SK-N-SH treated with all-trans-retinoic acid at 6 μM for 48 hours (cell line): ENCODE data around the gene CCAR1.
"Not testable (repeated sequence)": the region's sequence is repeated elsewhere in the genome, so short reads cannot be mapped to it uniquely, and the experiment has no call there.

Source experiments
- CREB5 ChIP-seq: fragments of 250-450 bp; sonication (Bioruptor Pico); IDR thresholded peaks from 2 replicates; pipeline ENCODE4 v1.5.1; 2020; ENCODE audit warnings: low read depth, mild to moderate bottlenecking, moderate library complexity
- CSDC2 ChIP-seq: fragments of 250-450 bp; sonication (Bioruptor Pico); IDR thresholded peaks from 2 replicates; pipeline ENCODE4 v1.5.0; 2020; ENCODE audit warnings: mild to moderate bottlenecking, moderate library complexity
- ESRRG ChIP-seq: fragments of 250-450 bp; sonication (Bioruptor Pico); IDR thresholded peaks from 2 replicates; pipeline ENCODE4 v1.6.1; 2021; ENCODE audit warnings: mild to moderate bottlenecking
- PATZ1 ChIP-seq: fragments of 250-450 bp; sonication (Bioruptor Pico); IDR thresholded peaks from 2 replicates; pipeline ENCODE4 v1.8.0; 2020; ENCODE audit warnings: mild to moderate bottlenecking, moderate library complexity, borderline replicate concordance
- POU6F1 ChIP-seq: fragments of 250-450 bp; sonication (Bioruptor Pico); IDR thresholded peaks from 2 replicates; pipeline ENCODE4 v1.8.0; 2021; ENCODE audit warnings: low read depth, mild to moderate bottlenecking, moderate library complexity, borderline replicate concordance
- PPARA ChIP-seq: fragments of 250-450 bp; sonication (Bioruptor Pico); IDR thresholded peaks from 2 replicates; pipeline ENCODE4 v1.5.0; 2020; ENCODE audit warnings: mild to moderate bottlenecking, borderline replicate concordance
- SNAI2 ChIP-seq: fragments of 250-450 bp; sonication (Bioruptor Pico); IDR thresholded peaks from 2 replicates; pipeline ENCODE4 v1.5.0; 2020; ENCODE audit warnings: mild to moderate bottlenecking, moderate library complexity
- TSHZ2 ChIP-seq: fragments of 250-450 bp; sonication (Bioruptor Pico); IDR thresholded peaks from 2 replicates; pipeline ENCODE4 v1.5.0; 2020; ENCODE audit warnings: mild to moderate bottlenecking, moderate library complexity
- ZC3H10 ChIP-seq: fragments of 250-450 bp; sonication (Bioruptor Pico); IDR thresholded peaks from 2 replicates; pipeline ENCODE4 v1.5.1; 2021; ENCODE audit warnings: mild to moderate bottlenecking, moderate library complexity
- ZFP3 ChIP-seq: fragments of 250-450 bp; sonication (Bioruptor Pico); IDR thresholded peaks from 2 replicates; pipeline ENCODE4 v1.5.0; 2020; ENCODE audit warnings: mild to moderate bottlenecking, moderate library complexity
- ZNF565 ChIP-seq: fragments of 450-650 bp; formaldehyde crosslinking; conservative IDR thresholded peaks from 2 replicates; pipeline ENCODE4 v1.5.0; 2020; ENCODE audit warnings: low read depth, mild to moderate bottlenecking, moderate library complexity
- ZNF8 ChIP-seq: fragments of 450-650 bp; formaldehyde crosslinking; IDR thresholded peaks from 2 replicates; pipeline ENCODE4 v1.5.0; 2020; ENCODE audit warnings: mild to moderate bottlenecking, moderate library complexity

GRCh38 chr10:68740676-68741075 lies 19.6 kb downstream of the CCAR1 start:
- not testable (repeated sequence) for TF ChIP-seq ESRRG; PATZ1 (CRISPR knock-in tag); ZNF565 (CRISPR knock-in tag); CREB5; TSHZ2 (CRISPR knock-in tag); ZNF8 (CRISPR knock-in tag); CSDC2; POU6F1 (CRISPR knock-in tag); SNAI2 (CRISPR knock-in tag); ZC3H10 (CRISPR knock-in tag); PPARA; ZFP3 (CRISPR knock-in tag)
